HCT116 (cell line): Measurements from ENCODE around the gene CRK. TPM values are rescaled to one million over a fixed set of nuclear protein-coding genes. Genes with fewer than 3 reads are reported as not detected.

ENCODE experiments used
- ATAC-seq: fragments of 200-7000 bp; cut with Tn5 transposase; 2 replicates; pipeline ENCODE4 v1.9.1; 2020; ENCODE audit warnings: mild to moderate bottlenecking, moderate library complexity
- BruUV-seq: library from RNA; stranded (reverse); fragments of 400-500 nt; replicated peaks from 2 replicates; lab custom pipeline; 2021; lab: Mats Ljungman, UMichigan
- CTCF ChIA-PET: fragments of 300-600 bp; sonication (Branson Sonifier 250); formaldehyde crosslinking; loops from one replicate; lab custom pipeline; 2021; ENCODE audit warnings: antibody characterized with exemption; lab: Charles Lee
- POLR2A ChIA-PET: fragments of 300-600, 350-600 bp; sonication (Branson Sonifier 250); formaldehyde crosslinking; loops from one replicate; lab custom pipeline; 2021; ENCODE audit warnings: antibody characterized with exemption; lab: Charles Lee
- RAD21 ChIA-PET, 2 experiments: fragments of 300-600 bp; sonication (Branson Sonifier 250); formaldehyde crosslinking; loops; one replicate each; lab custom pipeline; 2023; ENCODE audit warnings: low total read pairs in 2 of 2; ENCODE audit not compliant: uncharacterized antibody in 2 of 2, unreplicated experiment in 2 of 2, low non-redundant PET in 1 of 2; lab: Charles Lee
- DNase-seq: peaks from one replicate; pipeline ENCODE4 v3.0.0-alpha.2; 2010; ENCODE audit warnings: low read depth, low spot score
- H2AFZ ChIP-seq: fragments of 200-600 bp; shearing (Covaris generic), sonication (generic); 2 replicates; pipeline ENCODE4 v1.6.1; 2017; ENCODE audit warnings: low read depth, mixed run types, mixed read lengths, antibody characterized with exemption, low read length; ENCODE audit not compliant: poor library complexity, severe bottlenecking
- H3K27ac ChIP-seq: 2 replicates; pipeline ENCODE4 v1.5.1; 2012; ENCODE audit warnings: low read depth, low read length
- H3K27me3 ChIP-seq: fragments of 200-600 bp; sonication (generic); 2 replicates; pipeline ENCODE4 v1.6.1; 2016; ENCODE audit warnings: mixed run types, low read length, mixed read lengths; ENCODE audit not compliant: insufficient read depth
- H3K36me3 ChIP-seq, 2 experiments: fragments of 200-500 bp in 1 of 2; fragments of 200-600 bp in 1 of 2; sonication (Bioruptor generic) in 1 of 2; sonication (generic) in 1 of 2; 2 replicates each; pipeline versions ENCODE4 v1.5.1 to v1.6.1; 2014 to 2016; ENCODE audit warnings: low read length in 2 of 2, inconsistent platforms in 1 of 2, mixed read lengths in 1 of 2, mixed run types in 1 of 2; ENCODE audit not compliant: insufficient read depth in 2 of 2, control insufficient read depth in 1 of 2
- H3K4me1 ChIP-seq, 2 experiments: fragments of 200-600 bp in 1 of 2; sonication (generic) in 1 of 2; 2 replicates each; pipeline versions ENCODE4 v1.5.1 to v1.6.1; 2012 to 2017; ENCODE audit warnings: low read length in 2 of 2, inconsistent platforms in 1 of 2, mild to moderate bottlenecking in 1 of 2, mixed read lengths in 1 of 2, mixed run types in 1 of 2, moderate library complexity in 1 of 2; ENCODE audit not compliant: insufficient read depth in 2 of 2, control insufficient read depth in 1 of 2
- H3K4me2 ChIP-seq: fragments of 200-600 bp; sonication (generic); 2 replicates; pipeline ENCODE4 v1.6.1; 2017; ENCODE audit warnings: mixed run types, low read length, mixed read lengths
- H3K4me3 ChIP-seq, 2 experiments: fragments of 200-600 bp in 1 of 2; sonication (generic) in 1 of 2; replicated peaks in 1 of 2; 2 replicates each; pipeline ENCODE4 v1.5.1; 2011 to 2016; ENCODE audit warnings: low read length in 2 of 2, control low read depth in 1 of 2, low read depth in 1 of 2, mild to moderate bottlenecking in 1 of 2, mixed read lengths in 1 of 2, mixed run types in 1 of 2
- H3K79me2 ChIP-seq: fragments of 200-600 bp; sonication (generic); 2 replicates; pipeline ENCODE4 v1.6.1; 2017; ENCODE audit warnings: mild to moderate bottlenecking, mixed run types, low read length, moderate library complexity, mixed read lengths; ENCODE audit not compliant: insufficient read depth
- H3K9ac ChIP-seq: fragments of 200-600 bp; sonication (generic); 2 replicates; pipeline ENCODE4 v1.6.1; 2016; ENCODE audit warnings: low read length, mixed read lengths
- H3K9me2 ChIP-seq: fragments of 200-600 bp; sonication (generic), shearing (Covaris generic); 2 replicates; pipeline ENCODE4 v1.6.1; 2017; ENCODE audit warnings: mixed run types, mild to moderate bottlenecking, moderate library complexity; ENCODE audit not compliant: insufficient read depth
- H3K9me3 ChIP-seq, 2 experiments: fragments of 200-500 bp in 1 of 2; fragments of 200-600 bp in 1 of 2; sonication (Bioruptor generic) in 1 of 2; sonication (generic) in 1 of 2; 2 replicates each; pipeline ENCODE4 v1.6.1; 2014 to 2017; ENCODE audit warnings: low read length in 2 of 2, mixed read lengths in 2 of 2, inconsistent platforms in 1 of 2, low read depth in 1 of 2, mild to moderate bottlenecking in 1 of 2, mixed run types in 1 of 2, moderate library complexity in 1 of 2; ENCODE audit not compliant: control insufficient read depth in 1 of 2, insufficient read depth in 1 of 2
- H4K20me1 ChIP-seq: fragments of 200-600 bp; sonication (generic), shearing (Covaris generic); 2 replicates; pipeline ENCODE4 v1.6.1; 2017; ENCODE audit warnings: mixed run types, mild to moderate bottlenecking, moderate library complexity; ENCODE audit not compliant: insufficient read depth
- CEBPB ChIP-seq: IDR thresholded peaks from 2 replicates; pipeline ENCODE4 v1.6.1; 2012; ENCODE audit warnings: low read depth
- ELF1 ChIP-seq: IDR thresholded peaks from 2 replicates; pipeline ENCODE4 v1.6.1; 2012; ENCODE audit warnings: low read depth, borderline replicate concordance
- EZH2 ChIP-seq: fragments of 200-600 bp; sonication (generic); IDR thresholded peaks from 2 replicates; pipeline ENCODE4 v1.6.1; 2017; ENCODE audit warnings: antibody characterized with exemption, mixed run types
- EZH2phosphoT487 ChIP-seq: fragments of 200-600 bp; IDR thresholded peaks from 2 replicates; pipeline ENCODE4 v1.6.1; 2018; ENCODE audit warnings: antibody characterized with exemption, borderline replicate concordance
- JUND ChIP-seq: IDR thresholded peaks from 2 replicates; pipeline ENCODE4 v1.6.1; 2012
- POLR2A ChIP-seq: IDR thresholded peaks from 2 replicates; pipeline ENCODE4 v1.7.0; 2011; ENCODE audit warnings: borderline replicate concordance; ENCODE audit not compliant: insufficient read depth, insufficient read length; ENCODE audit errors: extremely low read depth
- SIN3A ChIP-seq: IDR thresholded peaks from 2 replicates; pipeline ENCODE4 v1.6.1; 2012; ENCODE audit warnings: low read depth
- SRF ChIP-seq: IDR thresholded peaks from 2 replicates; pipeline ENCODE4 v1.6.1; 2012; ENCODE audit warnings: low read depth
- TCF7L2 ChIP-seq: IDR thresholded peaks from 2 replicates; pipeline ENCODE4 v1.7.0; 2011; ENCODE audit warnings: borderline replicate concordance, inconsistent platforms; ENCODE audit not compliant: insufficient read depth, insufficient read length; ENCODE audit errors: extremely low read depth
- ZFX ChIP-seq: fragments of 450-650 bp; IDR thresholded peaks from 2 replicates; pipeline ENCODE4 v1.6.1; 2017
- ZNF274 ChIP-seq: fragments of 200-500 bp; sonication (Bioruptor generic); IDR thresholded peaks from 2 replicates; pipeline ENCODE4 v1.6.1; 2014; ENCODE audit warnings: mild to moderate bottlenecking, low read depth, low read length, inconsistent platforms
- intact Hi-C: fragments of 100-400 bp; cut with micrococcal nuclease; formaldehyde crosslinking; loops from 2 replicates; pipeline ENCODE4 v1.10.0; 2022
- total RNA-seq: library from RNA; stranded (reverse); gene quantifications from one replicate; pipeline ENCODE4 v1.2.1, GENCODE V29; 2021; ENCODE audit not compliant: unreplicated experiment
- TF ChIP-seq, protein P1 (sequence below): IDR thresholded peaks from 2 replicates; pipeline ENCODE4 v1.6.1; 2011; ENCODE audit warnings: mild to moderate bottlenecking, low read length, moderate library complexity; ENCODE audit not compliant: insufficient replicate concordance; ENCODE audit errors: extremely low read depth
- TF ChIP-seq, protein P2 (sequence below): IDR thresholded peaks from 2 replicates; pipeline ENCODE4 v1.6.1; 2012; ENCODE audit warnings: low read depth
- TF ChIP-seq, protein P3 (sequence below): IDR thresholded peaks from 2 replicates; pipeline ENCODE4 v1.6.1; 2012

CRK gene
- total RNA-seq, 1 experiment from 2014 or later = 55.5 TPM

DNA sequence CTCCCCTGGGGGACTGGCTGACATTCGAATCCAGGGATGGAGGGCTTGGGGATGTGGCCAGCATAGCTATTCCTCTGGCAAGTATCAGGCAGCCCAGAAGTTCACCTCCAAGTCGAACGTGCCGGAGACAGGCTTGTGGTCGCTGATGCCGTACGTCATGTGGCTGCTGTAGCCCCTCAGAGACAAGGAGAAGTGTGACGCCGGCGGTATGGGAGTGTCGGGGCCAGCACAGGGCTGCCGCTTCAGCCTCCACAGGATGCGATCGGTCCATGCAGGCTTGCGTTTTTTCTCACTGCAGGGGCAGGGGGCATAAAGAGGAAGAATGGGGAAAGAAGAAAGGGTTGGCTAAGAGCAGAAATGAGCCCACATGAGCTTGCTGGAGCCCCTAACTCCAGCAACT, 41.8 kb upstream of the CRK start:
- no peak overlapping the region for H3K27ac ChIP-seq

More for the DNA sequence above, 41.8 kb upstream of the CRK start:
- peaks cover 0 to 3% of the 10 kb centered on the region in 2 experiments; a peak in 2 of 4 replicates for H3K4me1 ChIP-seq
- CTCF ChIA-PET = interaction anchor here (1.4 kb wide), 1 partner anchor 132 kb away, joined by 3 read pairs; no protein-coding TSS in a partner anchor
- no peak overlapping the region for H3K4me2 ChIP-seq
- H3K27me3 ChIP-seq = no peaks in the 10 kb centered on the region
- ATAC-seq = no peak
- no peak overlapping the region for H3K4me3 ChIP-seq
- TF ChIP-seq TCF7L2 (no peak), POLR2A (no peak), JUND (no peak), EZH2 (no peak), ZFX (no peak), CEBPB (no peak), SRF (no peak), EZH2phosphoT487 (no peak), ELF1 (no peak), ZNF274 (no peak), SIN3A (no peak)
- TF ChIP-seq, protein P1, sequence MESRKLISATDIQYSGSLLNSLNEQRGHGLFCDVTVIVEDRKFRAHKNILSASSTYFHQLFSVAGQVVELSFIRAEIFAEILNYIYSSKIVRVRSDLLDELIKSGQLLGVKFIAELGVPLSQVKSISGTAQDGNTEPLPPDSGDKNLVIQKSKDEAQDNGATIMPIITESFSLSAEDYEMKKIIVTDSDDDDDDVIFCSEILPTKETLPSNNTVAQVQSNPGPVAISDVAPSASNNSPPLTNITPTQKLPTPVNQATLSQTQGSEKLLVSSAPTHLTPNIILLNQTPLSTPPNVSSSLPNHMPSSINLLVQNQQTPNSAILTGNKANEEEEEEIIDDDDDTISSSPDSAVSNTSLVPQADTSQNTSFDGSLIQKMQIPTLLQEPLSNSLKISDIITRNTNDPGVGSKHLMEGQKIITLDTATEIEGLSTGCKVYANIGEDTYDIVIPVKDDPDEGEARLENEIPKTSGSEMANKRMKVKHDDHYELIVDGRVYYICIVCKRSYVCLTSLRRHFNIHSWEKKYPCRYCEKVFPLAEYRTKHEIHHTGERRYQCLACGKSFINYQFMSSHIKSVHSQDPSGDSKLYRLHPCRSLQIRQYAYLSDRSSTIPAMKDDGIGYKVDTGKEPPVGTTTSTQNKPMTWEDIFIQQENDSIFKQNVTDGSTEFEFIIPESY = no peak
- TF ChIP-seq, protein P2, sequence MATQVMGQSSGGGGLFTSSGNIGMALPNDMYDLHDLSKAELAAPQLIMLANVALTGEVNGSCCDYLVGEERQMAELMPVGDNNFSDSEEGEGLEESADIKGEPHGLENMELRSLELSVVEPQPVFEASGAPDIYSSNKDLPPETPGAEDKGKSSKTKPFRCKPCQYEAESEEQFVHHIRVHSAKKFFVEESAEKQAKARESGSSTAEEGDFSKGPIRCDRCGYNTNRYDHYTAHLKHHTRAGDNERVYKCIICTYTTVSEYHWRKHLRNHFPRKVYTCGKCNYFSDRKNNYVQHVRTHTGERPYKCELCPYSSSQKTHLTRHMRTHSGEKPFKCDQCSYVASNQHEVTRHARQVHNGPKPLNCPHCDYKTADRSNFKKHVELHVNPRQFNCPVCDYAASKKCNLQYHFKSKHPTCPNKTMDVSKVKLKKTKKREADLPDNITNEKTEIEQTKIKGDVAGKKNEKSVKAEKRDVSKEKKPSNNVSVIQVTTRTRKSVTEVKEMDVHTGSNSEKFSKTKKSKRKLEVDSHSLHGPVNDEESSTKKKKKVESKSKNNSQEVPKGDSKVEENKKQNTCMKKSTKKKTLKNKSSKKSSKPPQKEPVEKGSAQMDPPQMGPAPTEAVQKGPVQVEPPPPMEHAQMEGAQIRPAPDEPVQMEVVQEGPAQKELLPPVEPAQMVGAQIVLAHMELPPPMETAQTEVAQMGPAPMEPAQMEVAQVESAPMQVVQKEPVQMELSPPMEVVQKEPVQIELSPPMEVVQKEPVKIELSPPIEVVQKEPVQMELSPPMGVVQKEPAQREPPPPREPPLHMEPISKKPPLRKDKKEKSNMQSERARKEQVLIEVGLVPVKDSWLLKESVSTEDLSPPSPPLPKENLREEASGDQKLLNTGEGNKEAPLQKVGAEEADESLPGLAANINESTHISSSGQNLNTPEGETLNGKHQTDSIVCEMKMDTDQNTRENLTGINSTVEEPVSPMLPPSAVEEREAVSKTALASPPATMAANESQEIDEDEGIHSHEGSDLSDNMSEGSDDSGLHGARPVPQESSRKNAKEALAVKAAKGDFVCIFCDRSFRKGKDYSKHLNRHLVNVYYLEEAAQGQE = no peak
- TF ChIP-seq, protein P3, sequence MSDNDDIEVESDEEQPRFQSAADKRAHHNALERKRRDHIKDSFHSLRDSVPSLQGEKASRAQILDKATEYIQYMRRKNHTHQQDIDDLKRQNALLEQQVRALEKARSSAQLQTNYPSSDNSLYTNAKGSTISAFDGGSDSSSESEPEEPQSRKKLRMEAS = no peak
- TF ChIP-seq, all 23 proteins: peak for 0
- no peaks in the 10 kb centered on the region for H3K79me2 ChIP-seq
- POLR2A ChIA-PET = interaction anchor here (0.7 kb wide), 1 partner anchor 12 kb away, joined by 3 read pairs; no protein-coding TSS in a partner anchor
- H3K9me3 ChIP-seq = no peaks in the 10 kb centered on the region
- no TSS peak for BruUV-seq
- H3K9ac ChIP-seq = no peak overlapping the region
- no peaks in the 10 kb centered on the region for H3K9me2 ChIP-seq
- H3K36me3 ChIP-seq = no peaks in the 10 kb centered on the region
- RAD21 ChIA-PET = interaction anchor here in 1 of 2 experiments (0.8 kb wide), 1 partner anchor 18 kb away, joined by 3 read pairs; no protein-coding TSS in a partner anchor
- intact Hi-C loops = no loop called here
- no peak overlapping the region for H2AFZ ChIP-seq
- DNase-seq = no peak
- H4K20me1 ChIP-seq = no peaks in the 10 kb centered on the region
